Lung (tissue), 12 donors: ENCODE results near the gene CARM1. TPM values are rescaled to one million over a fixed set of nuclear protein-coding genes. Genes with fewer than 3 reads are reported as not detected.

Experiments used
- ATAC-seq: fragments of 200-7000 bp; cut with Tn5 transposase; one replicate; pipeline ENCODE4 v1.9.1; 2020; ENCODE audit warnings: moderate number of reproducible peaks; ENCODE audit not compliant: insufficient read depth, low FRiP score
- DNase-seq, 3 donors: peaks; one replicate each; pipeline ENCODE4 v3.0.0-alpha.2; 2013 to 2017
- H3K27ac ChIP-seq, 2 donors: one replicate each; pipeline ENCODE4 v1.5.1; 2013; ENCODE audit warnings: mild to moderate bottlenecking in 2 of 2, moderate library complexity in 2 of 2, control low read depth in 1 of 2, inconsistent platforms in 1 of 2, low read depth in 1 of 2, low read length in 1 of 2
- H3K27me3 ChIP-seq, 3 donors: one replicate each; pipeline ENCODE4 v1.5.1; 2013; ENCODE audit warnings: low read length in 2 of 3; ENCODE audit not compliant: control insufficient read depth in 3 of 3, insufficient read depth in 3 of 3
- H3K36me3 ChIP-seq, 4 donors: one replicate each; pipeline ENCODE4 v1.5.1; 2013; ENCODE audit warnings: low read length in 4 of 4, mild to moderate bottlenecking in 1 of 4, moderate library complexity in 1 of 4; ENCODE audit not compliant: control insufficient read depth in 4 of 4, insufficient read depth in 4 of 4
- H3K4me1 ChIP-seq, 5 donors: one replicate each; pipeline ENCODE4 v1.5.1; 2013; ENCODE audit warnings: low read length in 5 of 5, mild to moderate bottlenecking in 2 of 5, moderate library complexity in 1 of 5; ENCODE audit not compliant: control insufficient read depth in 5 of 5, insufficient read depth in 5 of 5
- H3K4me3 ChIP-seq: one replicate; pipeline ENCODE4 v1.5.1; 2013; ENCODE audit warnings: mild to moderate bottlenecking, control low read depth, moderate library complexity
- H3K9ac ChIP-seq, 2 donors: one replicate each; pipeline ENCODE4 v1.5.1; 2013; ENCODE audit warnings: low read length in 2 of 2, control low read depth in 1 of 2; ENCODE audit not compliant: insufficient read depth in 1 of 2
- H3K9me3 ChIP-seq, 4 donors: one replicate each; pipeline ENCODE4 v1.5.1; 2013; ENCODE audit warnings: low read length in 3 of 4, mild to moderate bottlenecking in 1 of 4, moderate library complexity in 1 of 4; ENCODE audit not compliant: control insufficient read depth in 4 of 4, insufficient read depth in 3 of 4
- WGBS, 2 donors: extraction: QIAGEN DNeasy Blood & Tissue Kit; methylation state at CpG; one replicate each; pipeline ENCODE4 v1.1.7; 2013; 5-methylcytosine and 5-hydroxymethylcytosine counted together
- polyA plus RNA-seq, 2 donors: library from polyadenylated mRNA; stranded (reverse); fragments of 200-250 nt; gene quantifications; one replicate each; pipeline ENCODE4 v1.2.1, GENCODE V29; 2013
- total RNA-seq, 2 donors: library from RNA; depleted of rRNA in 1 of 2; stranded (reverse); fragments of >200 nt in 1 of 2; gene quantifications; one replicate each; pipeline ENCODE4 v1.2.1, GENCODE V29; 2014 to 2021
- TF ChIP-seq, protein P1 (sequence below): IDR thresholded peaks from 2 replicates; pipeline ENCODE4 v1.5.1; 2012; ENCODE audit warnings: mild to moderate bottlenecking; ENCODE audit errors: control extremely low read depth, extremely low read depth
- donor health status: control.
- donor health status: control.
- donor health status: Bipolar disorder and iron deficiency.
- donor health status: healthy.
- donor health status: DM: yes; HTN: yes; CAD: no.

CARM1 gene
- total and polyA plus RNA-seq, 4 donors = 19.9 to 35.5 (median 27.9) TPM

DNA sequence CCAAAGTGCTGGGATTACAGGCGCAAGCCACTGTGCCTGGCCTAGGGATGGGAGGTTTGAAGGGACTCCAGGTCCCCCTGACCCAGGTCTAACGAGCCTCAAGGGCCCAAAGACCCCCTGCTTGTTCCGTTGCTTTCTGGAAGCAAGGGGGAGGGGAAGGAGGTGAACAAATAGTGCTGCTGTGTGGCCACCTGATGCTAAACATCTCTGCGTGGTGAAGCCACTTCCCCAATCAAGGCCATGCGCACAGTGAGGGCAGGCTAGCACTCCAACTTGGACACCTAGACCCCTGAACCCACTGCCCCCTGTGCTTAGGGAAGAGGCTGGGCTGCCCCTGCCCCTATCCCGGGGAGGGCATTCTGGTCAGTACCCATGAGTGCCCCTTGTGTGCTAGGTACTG is 24.0 kb downstream of the CARM1 start:
- TF ChIP-seq, protein P1, sequence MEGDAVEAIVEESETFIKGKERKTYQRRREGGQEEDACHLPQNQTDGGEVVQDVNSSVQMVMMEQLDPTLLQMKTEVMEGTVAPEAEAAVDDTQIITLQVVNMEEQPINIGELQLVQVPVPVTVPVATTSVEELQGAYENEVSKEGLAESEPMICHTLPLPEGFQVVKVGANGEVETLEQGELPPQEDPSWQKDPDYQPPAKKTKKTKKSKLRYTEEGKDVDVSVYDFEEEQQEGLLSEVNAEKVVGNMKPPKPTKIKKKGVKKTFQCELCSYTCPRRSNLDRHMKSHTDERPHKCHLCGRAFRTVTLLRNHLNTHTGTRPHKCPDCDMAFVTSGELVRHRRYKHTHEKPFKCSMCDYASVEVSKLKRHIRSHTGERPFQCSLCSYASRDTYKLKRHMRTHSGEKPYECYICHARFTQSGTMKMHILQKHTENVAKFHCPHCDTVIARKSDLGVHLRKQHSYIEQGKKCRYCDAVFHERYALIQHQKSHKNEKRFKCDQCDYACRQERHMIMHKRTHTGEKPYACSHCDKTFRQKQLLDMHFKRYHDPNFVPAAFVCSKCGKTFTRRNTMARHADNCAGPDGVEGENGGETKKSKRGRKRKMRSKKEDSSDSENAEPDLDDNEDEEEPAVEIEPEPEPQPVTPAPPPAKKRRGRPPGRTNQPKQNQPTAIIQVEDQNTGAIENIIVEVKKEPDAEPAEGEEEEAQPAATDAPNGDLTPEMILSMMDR = no peak
- no peak overlapping the region for H3K27ac ChIP-seq
- ATAC-seq = no peak
- H3K36me3 ChIP-seq = no peaks in the 10 kb centered on the region
- no peak overlapping the region for H3K9ac ChIP-seq
- no peaks in the 10 kb centered on the region for H3K27me3 ChIP-seq
- no peak for DNase-seq
- H3K4me3 ChIP-seq = no peak overlapping the region
- 74 to 88% methylated on average over 6 of the region's 6 CpGs for WGBS, 2 donors
- H3K4me1 ChIP-seq = peaks cover 6 to 18% (median 9%) of the 10 kb centered on the region in 5 donors
- H3K9me3 ChIP-seq = no peaks in the 10 kb centered on the region

DNA sequence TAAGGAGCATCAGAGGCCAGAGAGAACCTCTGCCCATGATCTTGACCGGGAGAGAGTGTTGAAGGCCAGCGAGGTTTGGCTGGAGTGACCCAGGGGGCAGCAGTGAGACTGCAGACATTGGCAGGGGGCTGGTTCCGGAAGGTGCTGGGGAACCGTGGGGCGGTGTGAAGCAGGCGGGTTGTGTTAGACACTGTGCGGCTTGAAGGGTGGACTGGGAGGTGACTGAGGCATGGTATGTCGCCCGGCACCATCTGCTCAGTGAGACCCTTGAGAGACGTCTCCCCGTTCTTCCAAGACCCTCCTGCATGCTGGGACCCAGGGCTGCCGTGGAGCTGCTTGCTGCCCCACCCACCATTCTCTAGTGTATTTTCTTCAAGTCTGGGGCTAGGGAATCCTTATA is 24.6 kb downstream of the CARM1 start:
- no peak for ATAC-seq
- no peak overlapping the region for H3K9ac ChIP-seq
- H3K36me3 ChIP-seq = no peaks in the 10 kb centered on the region
- no peak overlapping the region for H3K27ac ChIP-seq
- 88 to 91% methylated on average over 12 of the region's 12 CpGs for WGBS, 2 donors
- peaks cover 5 to 16% (median 7%) of the 10 kb centered on the region in 5 donors for H3K4me1 ChIP-seq
- DNase-seq = no peak
- no peak overlapping the region for H3K4me3 ChIP-seq
- H3K9me3 ChIP-seq = no peaks in the 10 kb centered on the region
- TF ChIP-seq, protein P1 = no peak
- H3K27me3 ChIP-seq = no peaks in the 10 kb centered on the region

DNA sequence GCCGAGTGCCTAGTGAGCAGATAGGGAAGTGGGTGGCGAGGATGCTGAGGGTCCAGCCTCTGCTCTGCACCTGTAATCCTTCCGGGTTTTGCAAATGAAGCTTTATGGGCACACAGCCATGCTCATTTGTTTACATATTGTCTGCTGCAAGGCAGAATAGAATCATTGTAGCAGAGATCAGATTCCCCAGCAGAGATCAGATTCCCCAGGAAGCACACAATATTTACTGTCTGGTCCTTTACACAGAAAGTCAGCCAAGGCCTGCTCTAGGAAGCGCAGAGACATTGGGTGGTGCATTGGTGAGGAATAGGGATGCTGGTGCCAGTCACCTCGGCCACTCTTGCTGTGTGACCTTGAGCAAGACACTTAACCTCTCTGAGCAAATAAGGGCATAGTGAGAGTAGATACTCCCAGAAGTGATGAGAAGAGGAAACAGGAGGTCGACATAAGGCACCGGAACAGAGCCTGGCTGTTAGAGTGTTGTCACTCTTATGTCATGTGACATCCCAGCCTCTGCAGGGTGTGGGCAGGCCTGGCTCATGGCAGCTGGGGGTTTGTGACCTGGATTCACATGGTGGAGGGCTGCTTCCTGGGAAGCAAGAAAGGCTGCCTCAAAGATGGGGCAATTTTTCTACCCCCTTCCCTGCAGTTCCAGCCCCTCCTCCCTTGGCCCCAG is 25.6 kb downstream of the CARM1 start:
- no peak for DNase-seq
- ATAC-seq = no peak
- H3K4me3 ChIP-seq = no peak overlapping the region
- H3K9ac ChIP-seq = no peak overlapping the region
- WGBS, 2 donors = 45 to 52% methylated on average over 7 of the region's 7 CpGs
- no peak overlapping the region for H3K27ac ChIP-seq
- peaks cover 0 to 7% (median 4%) of the 10 kb centered on the region in 5 donors for H3K4me1 ChIP-seq
- H3K9me3 ChIP-seq = no peaks in the 10 kb centered on the region
- TF ChIP-seq, protein P1 = no peak
- no peaks in the 10 kb centered on the region for H3K36me3 ChIP-seq
- no peaks in the 10 kb centered on the region for H3K27me3 ChIP-seq

DNA sequence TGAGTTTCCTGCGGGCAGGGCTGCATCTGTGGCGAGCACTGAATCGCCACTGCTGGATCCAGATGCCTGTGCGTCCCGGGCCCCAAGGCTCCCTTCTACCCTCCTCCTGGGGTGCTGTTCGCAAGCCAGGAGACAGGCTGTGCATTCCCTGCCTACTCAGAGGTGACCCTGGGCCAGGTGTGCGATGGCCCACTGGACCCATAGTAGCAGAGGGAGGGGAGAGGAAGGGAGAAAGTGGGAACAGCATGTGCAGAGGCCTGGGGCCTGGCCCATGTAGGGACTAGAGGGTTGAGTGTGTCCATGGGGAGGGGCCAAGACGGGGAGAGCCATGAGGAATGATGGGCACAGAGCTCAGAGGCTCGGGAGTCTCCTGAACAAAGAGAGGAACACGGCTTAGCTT is 27.3 kb downstream of the CARM1 start:
- H3K9me3 ChIP-seq = no peaks in the 10 kb centered on the region
- no peak for ATAC-seq
- H3K9ac ChIP-seq = no peak overlapping the region
- H3K36me3 ChIP-seq = no peaks in the 10 kb centered on the region
- no peaks in the 10 kb centered on the region for H3K27me3 ChIP-seq
- TF ChIP-seq, protein P1 = no peak
- H3K27ac ChIP-seq = no peak overlapping the region
- no peak overlapping the region for H3K4me3 ChIP-seq
- peaks cover 0 to 7% (median 3%) of the 10 kb centered on the region in 5 donors for H3K4me1 ChIP-seq
- 82 to 84% methylated on average over 10 of the region's 10 CpGs for WGBS, 2 donors
- DNase-seq = no peak
